HCT116 (cell line): ENCODE measurements around the gene GMDS.

Source experiments
- ATF3 ChIP-seq: IDR thresholded peaks from 2 replicates; pipeline ENCODE4 v1.6.1; 2012
- CBX3 ChIP-seq: IDR thresholded peaks from 2 replicates; pipeline ENCODE4 v1.6.1; 2012; ENCODE audit warnings: low read depth
- CEBPB ChIP-seq: IDR thresholded peaks from 2 replicates; pipeline ENCODE4 v1.6.1; 2012; ENCODE audit warnings: low read depth
- CTCF ChIP-seq, 3 experiments: fragments of 200-600 bp in 1 of 3; sonication (generic) in 1 of 3; IDR thresholded peaks in 2 of 3; conservative IDR thresholded peaks in 1 of 3; 2 replicates each; pipeline ENCODE4 v1.5.1; 2012 to 2017; ENCODE audit warnings: low read depth in 2 of 3, low read length in 2 of 3, antibody characterized with exemption in 1 of 3, borderline replicate concordance in 1 of 3, control low read depth in 1 of 3, mild to moderate bottlenecking in 1 of 3, mixed read lengths in 1 of 3, mixed run types in 1 of 3, moderate library complexity in 1 of 3; ENCODE audit not compliant: insufficient read depth in 1 of 3
- EGR1 ChIP-seq: IDR thresholded peaks from 2 replicates; pipeline ENCODE4 v1.6.1; 2012; ENCODE audit warnings: low read depth
- ELF1 ChIP-seq: IDR thresholded peaks from 2 replicates; pipeline ENCODE4 v1.6.1; 2012; ENCODE audit warnings: low read depth, borderline replicate concordance
- EZH2phosphoT487 ChIP-seq: fragments of 200-600 bp; IDR thresholded peaks from 2 replicates; pipeline ENCODE4 v1.6.1; 2018; ENCODE audit warnings: antibody characterized with exemption, borderline replicate concordance
- FOSL1 ChIP-seq: IDR thresholded peaks from 2 replicates; pipeline ENCODE4 v1.6.1; 2012; ENCODE audit warnings: low read depth
- POLR2A ChIP-seq: IDR thresholded peaks from 2 replicates; pipeline ENCODE4 v1.7.0; 2011; ENCODE audit warnings: borderline replicate concordance; ENCODE audit not compliant: insufficient read depth, insufficient read length; ENCODE audit errors: extremely low read depth
- POLR2AphosphoS5 ChIP-seq: IDR thresholded peaks from 2 replicates; pipeline ENCODE4 v1.6.1; 2011; ENCODE audit warnings: mild to moderate bottlenecking, low read depth, low read length, moderate library complexity
- REST ChIP-seq: IDR thresholded peaks from 2 replicates; pipeline ENCODE4 v1.6.1; 2012; ENCODE audit warnings: low read depth
- SIN3A ChIP-seq: IDR thresholded peaks from 2 replicates; pipeline ENCODE4 v1.6.1; 2012; ENCODE audit warnings: low read depth
- SP1 ChIP-seq: IDR thresholded peaks from 2 replicates; pipeline ENCODE4 v1.6.1; 2012; ENCODE audit warnings: low read depth
- ZFX ChIP-seq: fragments of 450-650 bp; IDR thresholded peaks from 2 replicates; pipeline ENCODE4 v1.6.1; 2017

DNA sequence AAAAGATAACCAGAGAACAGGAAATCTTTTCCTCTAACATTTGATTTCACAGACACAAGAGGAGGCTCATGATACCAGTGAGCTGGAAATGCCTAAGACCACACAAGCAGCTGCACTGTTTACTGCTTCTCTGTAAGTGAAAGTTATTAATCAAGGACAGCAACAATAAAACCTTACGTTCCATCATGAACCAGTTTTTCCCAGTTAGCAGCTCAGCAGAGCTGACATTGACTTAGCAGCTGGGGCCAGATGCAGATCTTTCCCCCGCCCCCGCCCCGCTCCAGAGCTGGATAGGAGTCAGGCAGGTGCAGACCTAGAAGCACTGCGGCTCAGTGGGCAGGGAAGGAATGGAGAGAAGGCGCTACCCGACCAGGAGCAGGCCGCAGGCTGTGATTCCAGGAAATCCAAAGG lies 275.2 kb downstream of the GMDS start:
- TF ChIP-seq CTCF (IDR thresholded peaks at IDR 0.05 in 2 of 3, conservative IDR thresholded peaks at IDR 0.05 in 1 of 3; ENCODE audit: borderline replicate concordance in 1 of 3, insufficient read depth in 1 of 3, low read depth in 2 of 3, low read length in 2 of 3) (no peak), ZFX (no peak), CEBPB (no peak), POLR2AphosphoS5 (no peak), CBX3 (no peak), FOSL1 (no peak), ATF3 (no peak), EZH2phosphoT487 (no peak), SP1 (no peak), EGR1 (no peak), POLR2A (no peak), ELF1 (no peak), REST (no peak), SIN3A (no peak)
